HCT116 (cell line): ENCODE measurements around the gene LHPP. TPM values are rescaled to one million over a fixed set of nuclear protein-coding genes. Genes with fewer than 3 reads are reported as not detected.
A peak's percentile ranks its signal among the peaks of the same experiment; 100 is the strongest.

ENCODE experiments used
- ATAC-seq: fragments of 200-7000 bp; cut with Tn5 transposase; 2 replicates; pipeline ENCODE4 v1.9.1; 2020; ENCODE audit warnings: mild to moderate bottlenecking, moderate library complexity
- BruUV-seq: library from RNA; stranded (reverse); fragments of 400-500 nt; replicated peaks from 2 replicates; lab custom pipeline; 2021; lab: Mats Ljungman, UMichigan
- CTCF ChIA-PET: fragments of 300-600 bp; sonication (Branson Sonifier 250); formaldehyde crosslinking; loops from one replicate; lab custom pipeline; 2021; ENCODE audit warnings: antibody characterized with exemption; lab: Charles Lee
- POLR2A ChIA-PET: fragments of 300-600, 350-600 bp; sonication (Branson Sonifier 250); formaldehyde crosslinking; loops from one replicate; lab custom pipeline; 2021; ENCODE audit warnings: antibody characterized with exemption; lab: Charles Lee
- RAD21 ChIA-PET, 2 experiments: fragments of 300-600 bp; sonication (Branson Sonifier 250); formaldehyde crosslinking; loops; one replicate each; lab custom pipeline; 2023; ENCODE audit warnings: low total read pairs in 2 of 2; ENCODE audit not compliant: uncharacterized antibody in 2 of 2, unreplicated experiment in 2 of 2, low non-redundant PET in 1 of 2; lab: Charles Lee
- DNase-seq: peaks from one replicate; pipeline ENCODE4 v3.0.0-alpha.2; 2010; ENCODE audit warnings: low read depth, low spot score
- H2AFZ ChIP-seq: fragments of 200-600 bp; shearing (Covaris generic), sonication (generic); 2 replicates; pipeline ENCODE4 v1.6.1; 2017; ENCODE audit warnings: low read depth, mixed run types, mixed read lengths, antibody characterized with exemption, low read length; ENCODE audit not compliant: poor library complexity, severe bottlenecking
- H3K27ac ChIP-seq: 2 replicates; pipeline ENCODE4 v1.5.1; 2012; ENCODE audit warnings: low read depth, low read length
- H3K27me3 ChIP-seq: fragments of 200-600 bp; sonication (generic); 2 replicates; pipeline ENCODE4 v1.6.1; 2016; ENCODE audit warnings: mixed run types, low read length, mixed read lengths; ENCODE audit not compliant: insufficient read depth
- H3K36me3 ChIP-seq, 2 experiments: fragments of 200-500 bp in 1 of 2; fragments of 200-600 bp in 1 of 2; sonication (Bioruptor generic) in 1 of 2; sonication (generic) in 1 of 2; 2 replicates each; pipeline versions ENCODE4 v1.5.1 to v1.6.1; 2014 to 2016; ENCODE audit warnings: low read length in 2 of 2, inconsistent platforms in 1 of 2, mixed read lengths in 1 of 2, mixed run types in 1 of 2; ENCODE audit not compliant: insufficient read depth in 2 of 2, control insufficient read depth in 1 of 2
- H3K4me1 ChIP-seq, 2 experiments: fragments of 200-600 bp in 1 of 2; sonication (generic) in 1 of 2; 2 replicates each; pipeline versions ENCODE4 v1.5.1 to v1.6.1; 2012 to 2017; ENCODE audit warnings: low read length in 2 of 2, inconsistent platforms in 1 of 2, mild to moderate bottlenecking in 1 of 2, mixed read lengths in 1 of 2, mixed run types in 1 of 2, moderate library complexity in 1 of 2; ENCODE audit not compliant: insufficient read depth in 2 of 2, control insufficient read depth in 1 of 2
- H3K4me2 ChIP-seq: fragments of 200-600 bp; sonication (generic); 2 replicates; pipeline ENCODE4 v1.6.1; 2017; ENCODE audit warnings: mixed run types, low read length, mixed read lengths
- H3K4me3 ChIP-seq, 2 experiments: fragments of 200-600 bp in 1 of 2; sonication (generic) in 1 of 2; replicated peaks in 1 of 2; 2 replicates each; pipeline ENCODE4 v1.5.1; 2011 to 2016; ENCODE audit warnings: low read length in 2 of 2, control low read depth in 1 of 2, low read depth in 1 of 2, mild to moderate bottlenecking in 1 of 2, mixed read lengths in 1 of 2, mixed run types in 1 of 2
- H3K79me2 ChIP-seq: fragments of 200-600 bp; sonication (generic); 2 replicates; pipeline ENCODE4 v1.6.1; 2017; ENCODE audit warnings: mild to moderate bottlenecking, mixed run types, low read length, moderate library complexity, mixed read lengths; ENCODE audit not compliant: insufficient read depth
- H3K9ac ChIP-seq: fragments of 200-600 bp; sonication (generic); 2 replicates; pipeline ENCODE4 v1.6.1; 2016; ENCODE audit warnings: low read length, mixed read lengths
- H3K9me2 ChIP-seq: fragments of 200-600 bp; sonication (generic), shearing (Covaris generic); 2 replicates; pipeline ENCODE4 v1.6.1; 2017; ENCODE audit warnings: mixed run types, mild to moderate bottlenecking, moderate library complexity; ENCODE audit not compliant: insufficient read depth
- H3K9me3 ChIP-seq, 2 experiments: fragments of 200-500 bp in 1 of 2; fragments of 200-600 bp in 1 of 2; sonication (Bioruptor generic) in 1 of 2; sonication (generic) in 1 of 2; 2 replicates each; pipeline ENCODE4 v1.6.1; 2014 to 2017; ENCODE audit warnings: low read length in 2 of 2, mixed read lengths in 2 of 2, inconsistent platforms in 1 of 2, low read depth in 1 of 2, mild to moderate bottlenecking in 1 of 2, mixed run types in 1 of 2, moderate library complexity in 1 of 2; ENCODE audit not compliant: control insufficient read depth in 1 of 2, insufficient read depth in 1 of 2
- H4K20me1 ChIP-seq: fragments of 200-600 bp; sonication (generic), shearing (Covaris generic); 2 replicates; pipeline ENCODE4 v1.6.1; 2017; ENCODE audit warnings: mixed run types, mild to moderate bottlenecking, moderate library complexity; ENCODE audit not compliant: insufficient read depth
- ATF3 ChIP-seq: IDR thresholded peaks from 2 replicates; pipeline ENCODE4 v1.6.1; 2012
- CTCF ChIP-seq, 3 experiments: fragments of 200-600 bp in 1 of 3; sonication (generic) in 1 of 3; IDR thresholded peaks in 2 of 3; conservative IDR thresholded peaks in 1 of 3; 2 replicates each; pipeline ENCODE4 v1.5.1; 2012 to 2017; ENCODE audit warnings: low read depth in 2 of 3, low read length in 2 of 3, antibody characterized with exemption in 1 of 3, borderline replicate concordance in 1 of 3, control low read depth in 1 of 3, mild to moderate bottlenecking in 1 of 3, mixed read lengths in 1 of 3, mixed run types in 1 of 3, moderate library complexity in 1 of 3; ENCODE audit not compliant: insufficient read depth in 1 of 3
- EZH2 ChIP-seq: fragments of 200-600 bp; sonication (generic); IDR thresholded peaks from 2 replicates; pipeline ENCODE4 v1.6.1; 2017; ENCODE audit warnings: antibody characterized with exemption, mixed run types
- POLR2A ChIP-seq: IDR thresholded peaks from 2 replicates; pipeline ENCODE4 v1.7.0; 2011; ENCODE audit warnings: borderline replicate concordance; ENCODE audit not compliant: insufficient read depth, insufficient read length; ENCODE audit errors: extremely low read depth
- RAD21 ChIP-seq: IDR thresholded peaks from 2 replicates; pipeline ENCODE4 v1.6.1; 2012; ENCODE audit warnings: low read depth, mild to moderate bottlenecking
- REST ChIP-seq: IDR thresholded peaks from 2 replicates; pipeline ENCODE4 v1.6.1; 2012; ENCODE audit warnings: low read depth
- SIN3A ChIP-seq: IDR thresholded peaks from 2 replicates; pipeline ENCODE4 v1.6.1; 2012; ENCODE audit warnings: low read depth
- SRF ChIP-seq: IDR thresholded peaks from 2 replicates; pipeline ENCODE4 v1.6.1; 2012; ENCODE audit warnings: low read depth
- TCF7L2 ChIP-seq: IDR thresholded peaks from 2 replicates; pipeline ENCODE4 v1.7.0; 2011; ENCODE audit warnings: borderline replicate concordance, inconsistent platforms; ENCODE audit not compliant: insufficient read depth, insufficient read length; ENCODE audit errors: extremely low read depth
- ZBTB33 ChIP-seq: IDR thresholded peaks from 2 replicates; pipeline ENCODE4 v1.6.1; 2011; ENCODE audit warnings: mild to moderate bottlenecking, low read length, moderate library complexity; ENCODE audit not compliant: insufficient replicate concordance; ENCODE audit errors: extremely low read depth
- intact Hi-C: fragments of 100-400 bp; cut with micrococcal nuclease; formaldehyde crosslinking; loops from 2 replicates; pipeline ENCODE4 v1.10.0; 2022
- total RNA-seq: library from RNA; stranded (reverse); gene quantifications from one replicate; pipeline ENCODE4 v1.2.1, GENCODE V29; 2021; ENCODE audit not compliant: unreplicated experiment

Gene LHPP
- total RNA-seq, 1 experiment from 2014 or later, result 45.8 TPM

GRCh38 chr10:124632064-124632531 lies 170.5 kb downstream of the LHPP start:
- no peak overlapping the region for H3K4me2 ChIP-seq
- ATAC-seq (peak; percentile 36; the same call in 1 of the 2 replicates), DNase-seq (no peak)
- peaks cover 10 to 12% of the 10 kb centered on the region in 2 experiments for H3K4me1 ChIP-seq
- H3K79me2 ChIP-seq, result no peaks in the 10 kb centered on the region
- TF ChIP-seq ATF3, result no peak
- TF ChIP-seq REST, result no peak
- TF ChIP-seq POLR2A, result no peak
- TF ChIP-seq EZH2, result no peak
- no peak for TF ChIP-seq SRF
- peak; percentile 66 for TF ChIP-seq RAD21
- TF ChIP-seq CTCF (IDR thresholded peaks at IDR 0.05 in 2 of 3, conservative IDR thresholded peaks at IDR 0.05 in 1 of 3; ENCODE audit: borderline replicate concordance in 1 of 3, insufficient read depth in 1 of 3, low read depth in 2 of 3, low read length in 2 of 3), result peak in 2 of 3 experiments; percentile 35 to 50; a peak in 4 of 6 replicates
- no peak for TF ChIP-seq TCF7L2
- no peak for TF ChIP-seq ZBTB33
- TF ChIP-seq SIN3A, result no peak
- no TSS peak for BruUV-seq
- ChIA-PET CTCF (interaction anchor here (1.1 to 2.1 kb wide), 2 partner anchors 110 to 114 kb away, joined by 5 to 8 read pairs; no protein-coding TSS in a partner anchor), RAD21 (interaction anchor here in 1 of 2 experiments (1.2 kb wide), 1 partner anchor 114 kb away, joined by 4 read pairs; no protein-coding TSS in a partner anchor), POLR2A (no interaction called here)
- H4K20me1 ChIP-seq, result no peaks in the 10 kb centered on the region
- no peak overlapping the region for H3K27ac ChIP-seq
- H3K27me3 ChIP-seq, result no peaks in the 10 kb centered on the region
- intact Hi-C loops, result loop anchor here (2.0 to 5.0 kb wide), 2 partner anchors 109 to 195 kb away; no protein-coding TSS in a partner anchor
- no peaks in the 10 kb centered on the region for H3K36me3 ChIP-seq
- no peak overlapping the region for H3K4me3 ChIP-seq
- H3K9me2 ChIP-seq, result no peaks in the 10 kb centered on the region
- no peak overlapping the region for H2AFZ ChIP-seq
- H3K9me3 ChIP-seq, result no peaks in the 10 kb centered on the region
- H3K9ac ChIP-seq, result no peak overlapping the region
